ENCODE data around the gene PRELID3B.

Gene PRELID3B

DNA sequence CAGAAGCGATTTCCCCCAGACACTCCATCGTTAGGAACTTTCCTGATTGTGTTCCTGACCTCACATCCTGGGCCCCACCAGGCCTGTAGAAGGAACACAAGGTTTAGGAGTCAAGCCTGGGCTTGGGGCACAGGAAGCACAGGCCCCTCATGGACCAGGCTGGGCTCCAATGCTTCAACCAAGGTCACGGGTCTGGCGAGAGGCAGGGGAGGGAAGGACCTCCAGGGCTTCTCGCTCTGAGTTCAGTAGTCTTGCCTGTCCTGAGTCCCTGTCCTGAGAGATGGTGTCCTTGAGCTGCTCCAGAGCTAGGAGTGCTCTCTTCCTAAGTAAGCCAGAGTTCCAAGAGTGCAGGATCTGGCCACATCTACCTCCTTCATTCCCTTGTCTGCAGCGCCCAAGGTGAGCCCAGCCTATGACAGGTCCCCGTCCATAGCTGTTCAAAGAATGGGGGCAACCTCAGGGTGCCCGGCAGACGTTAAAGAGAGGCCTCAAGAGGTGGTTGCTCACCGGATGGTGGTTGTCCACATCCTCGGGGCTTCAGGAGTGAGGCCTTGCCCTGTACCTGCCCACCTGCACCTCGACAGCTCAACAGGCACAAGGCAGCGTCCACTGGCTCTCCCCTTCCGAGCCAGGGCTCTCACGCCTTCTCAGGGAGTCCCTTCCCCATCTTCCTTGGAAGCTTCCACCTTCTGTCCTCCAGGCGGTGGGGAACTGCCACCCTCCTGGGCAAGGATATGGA, 24.9 kb downstream of the PRELID3B start:
- H3K27ac ChIP-seq, result no peak overlapping the region
- TF ChIP-seq ZFX (IDR thresholded peaks at IDR 0.05), result no peak
- no peak for TF ChIP-seq CTCF (conservative IDR thresholded peaks at IDR 0.05)

DNA sequence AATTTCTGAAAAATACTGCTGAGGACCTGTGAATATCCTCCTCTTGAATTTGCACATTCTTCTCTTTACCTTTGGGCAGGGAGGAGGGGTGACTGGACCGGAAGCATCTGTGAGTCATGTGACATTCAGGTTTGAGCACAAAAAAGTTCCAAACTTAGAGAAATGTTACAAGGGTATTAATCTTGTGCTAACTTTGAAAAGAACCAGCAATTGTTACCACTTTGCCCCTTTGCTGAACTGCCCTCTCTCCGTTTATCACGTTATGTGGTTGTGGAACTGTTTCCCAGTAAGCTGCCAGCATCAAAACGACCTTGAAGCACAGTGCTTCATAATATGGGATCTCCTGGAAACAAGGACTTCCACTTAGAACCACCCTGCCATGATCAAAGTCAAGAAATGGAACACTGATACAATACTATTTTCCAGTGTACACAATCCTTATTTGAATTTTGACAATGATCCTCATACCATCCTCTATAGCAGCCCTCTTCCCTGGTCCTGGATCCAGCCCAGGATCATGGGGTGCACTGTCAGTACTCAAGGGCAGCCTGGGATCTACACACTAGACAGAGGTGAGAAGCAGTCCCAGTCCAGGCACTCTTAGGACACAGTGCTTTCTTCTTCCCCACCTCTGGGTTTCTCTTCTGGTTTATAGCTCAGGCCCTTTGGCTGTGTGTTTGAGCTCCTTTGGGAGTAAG, 25.6 kb downstream of the PRELID3B start:
- TF ChIP-seq ZFX (IDR thresholded peaks at IDR 0.05) (no peak), CTCF (conservative IDR thresholded peaks at IDR 0.05) (no peak)
- H3K27ac ChIP-seq, result no peak overlapping the region

- TF ChIP-seq CTCF (conservative IDR thresholded peaks at IDR 0.05) (no peak), ZFX (IDR thresholded peaks at IDR 0.05) (no peak)
- no peak overlapping the region for H3K27ac ChIP-seq
Observed at GRCh38 chr20:59015812-59016711, 26.5 kb downstream of the PRELID3B start.

DNA sequence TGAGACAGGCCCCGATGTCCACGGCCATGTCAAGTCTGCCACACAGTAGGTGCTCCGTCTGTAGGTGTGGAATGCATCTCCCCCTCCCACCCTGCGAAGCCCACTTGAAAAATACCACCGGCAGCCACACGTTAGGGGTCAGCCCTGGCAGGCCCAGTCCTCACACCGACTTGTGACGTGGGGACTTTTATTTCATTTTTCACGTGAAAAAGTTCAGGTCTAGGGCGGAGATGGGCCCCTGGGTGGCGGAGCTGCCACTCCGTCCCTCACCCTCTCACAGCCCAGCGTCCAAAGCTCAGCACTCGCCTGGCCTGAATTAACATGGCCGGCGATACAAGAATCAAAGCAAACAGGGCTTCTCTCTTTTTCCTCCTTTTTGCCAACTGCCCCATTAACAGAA, 27.2 kb downstream of the PRELID3B start:
- TF ChIP-seq CTCF (conservative IDR thresholded peaks at IDR 0.05) (no peak), ZFX (IDR thresholded peaks at IDR 0.05) (no peak)
- H3K27ac ChIP-seq, result no peak overlapping the region

DNA sequence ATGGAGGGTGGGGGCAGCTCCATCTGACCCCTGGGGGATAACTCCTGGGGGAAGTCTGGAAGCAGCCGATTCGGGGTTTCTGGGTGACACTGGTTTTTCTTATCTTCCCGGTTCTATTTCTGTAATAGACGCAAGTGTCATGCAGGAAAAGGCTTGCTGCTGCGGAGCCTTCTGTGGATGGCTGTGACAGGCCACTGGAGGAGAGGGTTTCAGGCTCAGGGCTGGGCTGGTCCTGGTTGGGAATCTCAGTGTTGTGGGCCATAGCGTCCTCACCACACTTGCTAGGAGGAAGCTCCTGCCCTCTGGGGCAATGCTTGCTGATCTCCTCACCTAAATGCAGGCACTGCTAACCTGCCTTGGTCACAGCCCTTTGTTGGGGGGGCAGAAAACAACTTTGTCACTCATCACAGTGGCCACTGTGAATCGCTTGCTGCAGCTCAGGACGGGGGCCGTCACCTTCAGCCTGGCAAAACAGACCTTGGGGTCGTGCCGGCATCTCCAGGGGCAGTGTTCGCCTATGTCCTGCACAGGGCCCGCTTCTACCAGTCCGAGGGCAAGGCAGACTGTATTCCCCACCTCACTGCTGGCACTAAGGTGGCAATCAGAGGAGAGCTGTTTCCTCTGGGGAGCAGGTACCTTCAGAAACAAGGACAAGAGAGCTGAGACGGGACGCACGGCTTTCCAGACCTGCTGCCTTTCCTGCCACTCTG, 27.8 kb downstream of the PRELID3B start:
- TF ChIP-seq CTCF (conservative IDR thresholded peaks at IDR 0.05) (no peak), ZFX (IDR thresholded peaks at IDR 0.05) (no peak)
- no peak overlapping the region for H3K27ac ChIP-seq

DNA sequence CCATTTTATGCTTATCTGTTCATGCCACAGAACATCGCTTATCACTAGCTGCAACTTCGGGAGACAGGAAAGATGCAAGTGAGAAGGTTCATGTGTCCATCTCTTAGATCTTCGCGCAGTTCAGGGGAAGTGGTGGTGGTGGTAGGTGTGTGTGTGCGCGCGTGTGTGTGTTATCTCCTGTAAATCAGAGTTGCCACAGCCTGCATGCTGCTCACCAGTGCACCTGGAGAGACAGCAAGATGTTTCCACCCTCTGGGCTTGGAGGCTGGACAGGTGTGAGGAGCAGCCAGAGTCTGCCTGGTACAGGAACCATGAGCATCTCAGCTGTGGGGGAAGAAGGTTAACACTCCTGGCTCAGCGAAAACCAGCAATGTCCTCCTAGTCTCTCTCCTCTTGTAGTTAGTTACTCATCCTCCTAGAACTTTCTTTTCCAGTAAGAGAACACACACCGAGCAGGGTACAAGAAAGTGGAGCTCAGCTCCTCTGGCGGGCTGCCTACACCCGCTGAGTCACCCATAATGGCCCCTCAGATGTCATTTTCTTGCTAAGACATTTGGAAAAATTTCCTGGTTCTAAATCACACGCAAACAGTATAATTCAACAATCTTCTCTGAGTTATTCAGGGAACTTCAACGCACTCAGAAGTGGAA, 28.5 kb downstream of the PRELID3B start:
- TF ChIP-seq ZFX (IDR thresholded peaks at IDR 0.05), result no peak
- TF ChIP-seq CTCF (conservative IDR thresholded peaks at IDR 0.05), result no peak
- H3K27ac ChIP-seq, result no peak overlapping the region

Data from C4-2B (cell line).